ENCODE results near the gene VGLL3.

DNA sequence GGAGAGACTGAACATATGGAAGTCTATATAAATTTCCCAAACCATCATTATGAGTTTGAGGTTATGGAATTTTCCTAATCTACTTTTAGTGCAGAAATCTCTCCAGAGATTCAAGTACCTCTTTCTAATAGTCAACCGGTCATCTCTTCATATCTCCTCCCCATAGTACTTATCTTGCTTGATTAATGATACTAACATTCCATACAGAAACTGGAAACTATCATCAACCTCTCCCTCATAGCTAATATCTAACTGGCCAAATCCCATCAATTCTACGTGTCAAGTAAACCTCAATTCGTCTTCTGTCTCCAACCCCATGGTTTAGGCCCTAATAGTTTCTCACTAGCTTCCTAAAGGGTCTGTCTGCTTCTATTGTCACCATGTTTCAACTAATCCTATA lies 44.4 kb upstream of the VGLL3 start:
- TF ChIP-seq POLR2A (IDR thresholded peaks at IDR 0.05): no peak
- TF ChIP-seq CTCF (IDR thresholded peaks at IDR 0.05): no peak

All from vagina (tissue), 2 donors.